Measurements from ENCODE around the gene THSD4. TPM values are rescaled to one million over a fixed set of nuclear protein-coding genes. Genes with fewer than 3 reads are reported as not detected.
"Not testable (repeated sequence)": the region's sequence is repeated elsewhere in the genome, so short reads cannot be mapped to it uniquely, and the experiment has no call there.

The THSD4 gene
- total RNA-seq, 1 donor from 2014 or later, result not detected

- no peak overlapping the region for H3K27ac Mint-ChIP-seq
- H3K9me3 Mint-ChIP-seq, result peaks cover 5% of the 10 kb centered on the region
- H3K27me3 Mint-ChIP-seq (ENCODE audit: low read depth), result peaks cover 26% of the 10 kb centered on the region
- H3K4me3 Mint-ChIP-seq (ENCODE audit: low read depth), result no peak overlapping the region
- H3K36me3 Mint-ChIP-seq (ENCODE audit: low read depth), result no peaks in the 10 kb centered on the region
- intact Hi-C loops (cut with micrococcal nuclease), result no loop called here
- H3K4me1 Mint-ChIP-seq (ENCODE audit: low read depth), result no peaks in the 10 kb centered on the region
- DNase-seq (ENCODE audit: low spot score), result no peak
Observed at GRCh38 chr15:71662306-71662705, 547.0 kb downstream of the THSD4 start.

- intact Hi-C loops (cut with micrococcal nuclease), result no loop called here
- no peaks in the 10 kb centered on the region for H3K36me3 Mint-ChIP-seq (ENCODE audit: low read depth)
- no peaks in the 10 kb centered on the region for H3K4me1 Mint-ChIP-seq (ENCODE audit: low read depth)
- no peak overlapping the region for H3K4me3 Mint-ChIP-seq (ENCODE audit: low read depth)
- H3K27me3 Mint-ChIP-seq (ENCODE audit: low read depth), result peaks cover 41% of the 10 kb centered on the region
- H3K27ac Mint-ChIP-seq, result no peak overlapping the region
- peaks cover 5% of the 10 kb centered on the region for H3K9me3 Mint-ChIP-seq
- no peak for DNase-seq (ENCODE audit: low spot score)
Observed at GRCh38 chr15:71664622-71665021, 549.4 kb downstream of the THSD4 start.

GRCh38 chr15:71666763-71667620 lies 551.7 kb downstream of the THSD4 start:
- H3K36me3 Mint-ChIP-seq (ENCODE audit: low read depth), result no peaks in the 10 kb centered on the region
- H3K4me1 Mint-ChIP-seq (ENCODE audit: low read depth), result no peaks in the 10 kb centered on the region
- no peak for DNase-seq (ENCODE audit: low spot score)
- intact Hi-C loops (cut with micrococcal nuclease), result no loop called here
- no peak overlapping the region for H3K27ac Mint-ChIP-seq
- H3K9me3 Mint-ChIP-seq, result peaks cover 5% of the 10 kb centered on the region
- no peak overlapping the region for H3K4me3 Mint-ChIP-seq (ENCODE audit: low read depth)
- H3K27me3 Mint-ChIP-seq (ENCODE audit: low read depth), result peaks cover 41% of the 10 kb centered on the region

- Mint-ChIP-seq H3K4me1 (ENCODE audit: low read depth) (no peaks in the 10 kb centered on the region), H3K9me3 (peaks cover 5% of the 10 kb centered on the region), H3K27me3 (ENCODE audit: low read depth) (peaks cover 43% of the 10 kb centered on the region), H3K36me3 (ENCODE audit: low read depth) (no peaks in the 10 kb centered on the region), H3K4me3 (ENCODE audit: low read depth) (no peak overlapping the region), H3K27ac (no peak overlapping the region)
- no peak for DNase-seq (ENCODE audit: low spot score)
- intact Hi-C loops (cut with micrococcal nuclease), result no loop called here
Observed at GRCh38 chr15:71669688-71670087, 554.4 kb downstream of the THSD4 start.

- H3K27ac Mint-ChIP-seq; H3K4me3 Mint-ChIP-seq (ENCODE audit: low read depth); H3K4me1 Mint-ChIP-seq (ENCODE audit: low read depth); intact Hi-C loops (cut with micrococcal nuclease); H3K9me3 Mint-ChIP-seq; H3K36me3 Mint-ChIP-seq (ENCODE audit: low read depth); DNase-seq (ENCODE audit: low spot score): not testable (repeated sequence)
- peaks cover 39% of the 10 kb centered on the region for H3K27me3 Mint-ChIP-seq (ENCODE audit: low read depth)
Observed at GRCh38 chr15:71670222-71670621, 555.0 kb downstream of the THSD4 start.

GRCh38 chr15:71674354-71674753 lies 559.1 kb downstream of the THSD4 start:
- peaks cover 39% of the 10 kb centered on the region for H3K4me1 Mint-ChIP-seq (ENCODE audit: low read depth)
- H3K27me3 Mint-ChIP-seq (ENCODE audit: low read depth), result peaks cover 20% of the 10 kb centered on the region
- no peak for DNase-seq (ENCODE audit: low spot score)
- H3K9me3 Mint-ChIP-seq, result no peaks in the 10 kb centered on the region
- no peak overlapping the region for H3K4me3 Mint-ChIP-seq (ENCODE audit: low read depth)
- H3K36me3 Mint-ChIP-seq (ENCODE audit: low read depth), result no peaks in the 10 kb centered on the region
- intact Hi-C loops (cut with micrococcal nuclease), result no loop called here
- no peak overlapping the region for H3K27ac Mint-ChIP-seq

GRCh38 chr15:71677352-71677751 lies 562.1 kb downstream of the THSD4 start:
- H3K27ac Mint-ChIP-seq, result peak overlapping the region; percentile 70
- H3K9me3 Mint-ChIP-seq, result no peaks in the 10 kb centered on the region
- DNase-seq (ENCODE audit: low spot score), result no peak
- peaks cover 45% of the 10 kb centered on the region for H3K4me1 Mint-ChIP-seq (ENCODE audit: low read depth)
- intact Hi-C loops (cut with micrococcal nuclease), result no loop called here
- no peak overlapping the region for H3K4me3 Mint-ChIP-seq (ENCODE audit: low read depth)
- peaks cover 9% of the 10 kb centered on the region for H3K27me3 Mint-ChIP-seq (ENCODE audit: low read depth)
- H3K36me3 Mint-ChIP-seq (ENCODE audit: low read depth), result no peaks in the 10 kb centered on the region

DNA sequence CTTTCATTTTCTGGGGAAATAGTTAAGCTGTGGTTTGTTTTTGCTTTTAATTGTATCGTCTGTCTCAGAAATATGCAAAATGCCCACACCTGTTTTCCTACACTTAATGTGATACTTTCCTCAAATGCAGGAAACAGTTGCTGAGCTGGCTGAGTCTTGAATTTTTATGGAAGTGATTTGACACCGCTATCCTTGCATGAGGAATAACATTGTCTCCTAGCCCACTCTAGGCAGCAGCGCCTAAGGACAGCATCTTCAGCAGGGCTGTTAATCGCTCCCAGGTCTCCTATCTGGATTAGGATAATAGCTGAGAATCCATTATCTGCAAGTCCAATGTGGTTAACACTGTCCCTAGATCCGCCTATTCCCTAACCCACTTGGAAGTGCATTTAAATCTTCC lies 562.5 kb downstream of the THSD4 start:
- peak overlapping the region; percentile 70 for H3K27ac Mint-ChIP-seq
- intact Hi-C loops (cut with micrococcal nuclease), result no loop called here
- H3K27me3 Mint-ChIP-seq (ENCODE audit: low read depth), result peaks cover 6% of the 10 kb centered on the region

DNA sequence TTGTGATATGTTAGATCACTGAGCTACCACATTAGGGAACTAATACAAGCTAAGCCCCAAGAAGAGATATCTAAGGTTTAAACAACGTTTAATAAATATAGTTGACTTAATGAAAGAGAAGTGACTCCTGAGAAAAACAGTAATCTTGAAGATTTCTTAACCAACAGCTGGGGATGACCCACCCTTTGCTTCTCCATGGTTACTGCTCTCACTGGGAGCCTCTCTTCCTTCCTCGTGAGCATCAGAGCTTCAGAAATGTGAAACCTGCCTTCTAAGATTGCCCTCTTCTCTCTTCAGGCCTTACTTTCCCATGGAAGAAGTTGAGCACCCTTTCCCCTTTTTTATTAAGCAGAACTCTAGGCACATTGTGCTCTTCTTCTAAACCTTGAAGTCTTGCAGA lies 562.9 kb downstream of the THSD4 start:
- H3K9me3 Mint-ChIP-seq, result no peaks in the 10 kb centered on the region
- no peak for DNase-seq (ENCODE audit: low spot score)
- H3K27ac Mint-ChIP-seq, result peak overlapping the region; percentile 13
- peaks cover 6% of the 10 kb centered on the region for H3K27me3 Mint-ChIP-seq (ENCODE audit: low read depth)
- H3K4me3 Mint-ChIP-seq (ENCODE audit: low read depth), result no peak overlapping the region
- peaks cover 45% of the 10 kb centered on the region for H3K4me1 Mint-ChIP-seq (ENCODE audit: low read depth)
- intact Hi-C loops (cut with micrococcal nuclease), result no loop called here
- no peaks in the 10 kb centered on the region for H3K36me3 Mint-ChIP-seq (ENCODE audit: low read depth)

More for the DNA sequence above, 562.5 kb downstream of the THSD4 start:
- Mint-ChIP-seq H3K36me3 (ENCODE audit: low read depth) (no peaks in the 10 kb centered on the region), H3K4me1 (ENCODE audit: low read depth) (peaks cover 45% of the 10 kb centered on the region), H3K4me3 (ENCODE audit: low read depth) (no peak overlapping the region), H3K9me3 (no peaks in the 10 kb centered on the region)
- DNase-seq (ENCODE audit: low spot score), result no peak

DNA sequence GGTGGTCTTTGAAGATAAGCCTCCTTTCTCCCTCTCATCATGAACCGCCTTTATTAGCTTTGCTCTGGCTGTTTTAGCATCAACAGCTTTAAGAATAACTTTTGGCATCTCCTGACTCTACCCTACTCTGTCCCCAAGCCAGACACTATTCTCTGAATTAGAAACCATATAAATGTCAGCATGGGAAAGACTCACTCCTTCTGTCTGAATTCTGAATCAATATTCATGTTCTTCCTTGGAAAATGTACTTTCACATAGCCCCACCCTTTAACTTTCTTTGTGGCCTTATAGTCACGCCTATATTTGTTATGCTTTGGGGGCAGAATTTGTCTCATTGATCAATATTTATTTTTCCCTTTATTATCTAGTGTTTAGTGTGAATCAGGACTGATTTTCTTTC lies 563.3 kb downstream of the THSD4 start:
- Mint-ChIP-seq H3K27ac (peak overlapping the region; percentile 13), H3K36me3 (ENCODE audit: low read depth) (no peaks in the 10 kb centered on the region), H3K4me1 (ENCODE audit: low read depth) (peaks cover 45% of the 10 kb centered on the region), H3K9me3 (no peaks in the 10 kb centered on the region), H3K4me3 (ENCODE audit: low read depth) (no peak overlapping the region), H3K27me3 (ENCODE audit: low read depth) (peaks cover 2% of the 10 kb centered on the region)
- DNase-seq (ENCODE audit: low spot score), result no peak
- intact Hi-C loops (cut with micrococcal nuclease), result no loop called here

DNA sequence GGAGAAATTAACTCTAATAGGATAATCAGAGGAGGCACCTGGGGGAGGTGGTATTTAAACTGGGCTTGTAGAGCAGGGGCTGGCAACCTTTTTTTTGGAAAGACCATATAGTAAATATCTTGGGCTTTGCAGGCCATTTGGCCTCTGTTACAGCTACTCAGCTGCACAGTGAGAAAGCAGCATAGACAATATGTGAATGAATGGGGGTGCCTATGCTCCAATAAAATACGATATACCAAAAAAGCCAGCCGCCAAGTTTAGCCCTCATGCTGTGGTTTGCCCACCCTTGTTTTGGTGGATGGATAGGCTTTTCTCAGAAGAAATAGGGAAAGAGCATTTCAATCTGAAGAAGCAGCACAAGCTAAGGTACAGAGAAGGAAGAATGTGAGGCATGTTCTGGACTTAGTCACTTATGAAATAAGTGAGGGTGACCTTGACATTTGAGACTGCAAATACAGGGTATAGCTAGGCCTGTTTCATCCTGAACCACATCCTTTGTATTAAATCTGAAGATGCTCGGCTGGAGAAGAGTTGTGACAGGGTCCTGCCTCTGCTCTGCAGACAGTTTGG lies 564.0 kb downstream of the THSD4 start:
- no peaks in the 10 kb centered on the region for H3K36me3 Mint-ChIP-seq (ENCODE audit: low read depth)
- H3K27me3 Mint-ChIP-seq (ENCODE audit: low read depth), result peaks cover 2% of the 10 kb centered on the region
- no peak overlapping the region for H3K4me3 Mint-ChIP-seq (ENCODE audit: low read depth)
- H3K27ac Mint-ChIP-seq, result no peak overlapping the region
- H3K9me3 Mint-ChIP-seq, result no peaks in the 10 kb centered on the region
- peaks cover 45% of the 10 kb centered on the region for H3K4me1 Mint-ChIP-seq (ENCODE audit: low read depth)
- intact Hi-C loops (cut with micrococcal nuclease), result no loop called here
- no peak for DNase-seq (ENCODE audit: low spot score)

- Mint-ChIP-seq H3K4me1 (ENCODE audit: low read depth) (peaks cover 45% of the 10 kb centered on the region), H3K27me3 (ENCODE audit: low read depth) (peaks cover 2% of the 10 kb centered on the region), H3K27ac (no peak overlapping the region), H3K9me3 (no peaks in the 10 kb centered on the region), H3K36me3 (ENCODE audit: low read depth) (no peaks in the 10 kb centered on the region), H3K4me3 (ENCODE audit: low read depth) (no peak overlapping the region)
- DNase-seq (ENCODE audit: low spot score), result no peak
- intact Hi-C loops (cut with micrococcal nuclease), result no loop called here
Observed at GRCh38 chr15:71679793-71680353, 564.6 kb downstream of the THSD4 start.

DNA sequence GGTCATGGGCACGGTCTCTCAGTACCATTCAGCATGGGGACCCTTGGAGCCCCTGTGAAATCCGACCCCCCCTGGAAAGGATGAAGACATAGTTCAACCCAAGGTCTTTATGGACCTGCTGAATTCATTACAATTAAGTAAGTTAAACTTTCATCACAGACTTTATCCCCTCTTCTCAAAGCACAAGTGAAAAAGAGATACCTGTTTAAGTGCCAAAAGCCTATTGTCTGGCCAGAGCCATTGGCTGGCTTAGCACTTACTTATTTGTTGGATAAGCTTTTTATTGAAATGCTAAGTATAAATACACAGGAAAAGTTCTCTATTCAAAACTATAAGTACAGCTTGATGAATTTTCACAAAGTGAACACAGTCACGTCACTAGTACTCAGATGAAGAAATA lies 566.7 kb downstream of the THSD4 start:
- H3K27me3 Mint-ChIP-seq (ENCODE audit: low read depth), result peaks cover 2% of the 10 kb centered on the region
- H3K36me3 Mint-ChIP-seq (ENCODE audit: low read depth), result no peaks in the 10 kb centered on the region
- H3K4me3 Mint-ChIP-seq (ENCODE audit: low read depth), result no peak overlapping the region
- intact Hi-C loops (cut with micrococcal nuclease), result no loop called here
- peaks cover 38% of the 10 kb centered on the region for H3K4me1 Mint-ChIP-seq (ENCODE audit: low read depth)
- no peaks in the 10 kb centered on the region for H3K9me3 Mint-ChIP-seq
- no peak overlapping the region for H3K27ac Mint-ChIP-seq
- DNase-seq (ENCODE audit: low spot score), result no peak
